GM13976 (cell line): ENCODE measurements around the gene RAD23B.

ENCODE experiments used
- DNase-seq: peaks from one replicate; pipeline ENCODE4 v3.0.0; 2012; ENCODE audit warnings: low spot score
- in situ Hi-C: fragments of 300-500 bp; cut with MboI; formaldehyde crosslinking; loops from one replicate; pipeline ENCODE4 v1.12.0; 2022; ENCODE audit warnings: low sequenced_read_pairs, mixed read lengths, inconsistent platforms; ENCODE audit not compliant: unreplicated experiment
- TF ChIP-seq, protein P1 (sequence below): IDR thresholded peaks from 2 replicates; pipeline ENCODE4 v1.5.1; 2012; ENCODE audit warnings: borderline replicate concordance, mild to moderate bottlenecking; ENCODE audit not compliant: insufficient read depth; ENCODE audit errors: extremely low read depth, missing control alignments, control extremely low read depth

The RAD23B gene

DNA sequence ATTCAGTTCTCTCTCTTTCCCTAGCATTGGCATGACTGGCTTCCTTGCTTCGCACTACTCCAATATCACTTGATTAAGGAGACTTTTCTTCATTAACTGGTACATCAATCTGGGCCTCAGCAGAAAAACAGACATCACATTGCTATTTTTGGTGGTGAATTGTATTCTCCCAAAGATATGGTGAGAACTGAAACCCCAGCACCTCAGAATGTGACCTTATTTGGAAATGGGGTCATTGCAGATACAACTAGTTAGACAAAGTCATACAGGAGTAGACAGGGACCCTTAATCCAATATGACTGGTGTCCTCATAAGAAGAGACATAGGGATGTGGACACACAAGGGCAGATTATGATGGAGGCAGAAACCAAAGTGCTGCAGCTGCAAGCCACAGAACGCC is 7.5 kb upstream of the RAD23B start:
- TF ChIP-seq, protein P1, sequence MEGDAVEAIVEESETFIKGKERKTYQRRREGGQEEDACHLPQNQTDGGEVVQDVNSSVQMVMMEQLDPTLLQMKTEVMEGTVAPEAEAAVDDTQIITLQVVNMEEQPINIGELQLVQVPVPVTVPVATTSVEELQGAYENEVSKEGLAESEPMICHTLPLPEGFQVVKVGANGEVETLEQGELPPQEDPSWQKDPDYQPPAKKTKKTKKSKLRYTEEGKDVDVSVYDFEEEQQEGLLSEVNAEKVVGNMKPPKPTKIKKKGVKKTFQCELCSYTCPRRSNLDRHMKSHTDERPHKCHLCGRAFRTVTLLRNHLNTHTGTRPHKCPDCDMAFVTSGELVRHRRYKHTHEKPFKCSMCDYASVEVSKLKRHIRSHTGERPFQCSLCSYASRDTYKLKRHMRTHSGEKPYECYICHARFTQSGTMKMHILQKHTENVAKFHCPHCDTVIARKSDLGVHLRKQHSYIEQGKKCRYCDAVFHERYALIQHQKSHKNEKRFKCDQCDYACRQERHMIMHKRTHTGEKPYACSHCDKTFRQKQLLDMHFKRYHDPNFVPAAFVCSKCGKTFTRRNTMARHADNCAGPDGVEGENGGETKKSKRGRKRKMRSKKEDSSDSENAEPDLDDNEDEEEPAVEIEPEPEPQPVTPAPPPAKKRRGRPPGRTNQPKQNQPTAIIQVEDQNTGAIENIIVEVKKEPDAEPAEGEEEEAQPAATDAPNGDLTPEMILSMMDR, result no peak
- DNase-seq, result no peak
- in situ Hi-C loops, result no loop called here

DNA sequence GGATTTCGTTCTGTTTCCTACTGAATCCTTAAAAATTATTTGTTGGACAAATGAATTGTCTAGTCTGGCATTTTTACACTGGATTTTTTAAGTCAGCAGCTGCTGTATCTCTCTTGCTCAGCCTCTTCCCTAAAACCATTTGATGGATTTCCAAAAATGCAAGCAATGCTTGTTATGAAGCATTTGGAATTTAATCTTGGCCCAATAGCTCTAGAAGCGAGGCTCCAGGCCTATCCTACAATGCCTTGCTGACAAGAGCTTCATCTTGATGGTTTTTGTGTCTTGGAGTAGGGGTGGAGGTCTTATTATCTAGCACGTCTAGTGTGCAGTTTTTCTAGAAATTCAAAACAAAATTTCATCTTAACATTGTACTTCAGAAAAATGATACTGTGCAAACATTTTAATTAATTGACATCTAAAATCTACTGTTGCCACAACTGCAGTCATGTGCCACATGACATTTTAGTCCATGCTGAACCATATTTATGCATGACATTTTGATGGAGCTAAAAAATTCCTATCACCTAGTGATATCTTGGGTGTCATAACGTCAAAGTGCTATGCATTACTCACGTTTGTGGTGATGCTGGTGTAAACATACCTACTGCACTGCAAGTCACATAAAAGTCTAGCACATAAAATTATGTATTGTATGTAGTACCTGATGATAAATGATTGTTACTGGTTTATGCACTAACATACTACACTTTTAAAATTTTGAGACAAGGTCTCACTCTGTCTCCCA is 5.9 kb upstream of the RAD23B start:
- DNase-seq, result no peak
- TF ChIP-seq, protein P1, result no peak

DNA sequence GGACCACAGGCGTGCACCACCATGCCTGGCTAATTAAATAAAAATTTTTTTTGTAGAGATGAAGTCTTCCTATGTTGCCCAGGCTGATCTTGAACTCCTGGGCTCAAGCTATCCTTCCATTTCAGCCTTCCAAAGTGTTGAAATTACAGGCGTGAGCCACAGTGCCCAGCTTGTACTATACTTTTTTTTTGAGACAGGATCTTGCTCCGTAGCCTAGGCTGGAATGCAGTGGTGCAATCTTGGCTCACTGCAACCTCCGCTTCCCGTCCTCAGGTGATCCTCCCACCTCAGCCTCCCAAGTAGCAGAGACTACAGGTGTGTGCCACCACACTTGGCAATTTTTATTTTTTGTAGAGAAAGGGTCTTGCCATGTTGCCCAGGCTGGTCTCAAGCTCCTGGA is 5.3 kb upstream of the RAD23B start:
- DNase-seq, result no peak
- in situ Hi-C loops, result no loop called here
- TF ChIP-seq, protein P1, result no peak

More for the DNA sequence above, 5.9 kb upstream of the RAD23B start:
- in situ Hi-C loops, result no loop called here

DNA sequence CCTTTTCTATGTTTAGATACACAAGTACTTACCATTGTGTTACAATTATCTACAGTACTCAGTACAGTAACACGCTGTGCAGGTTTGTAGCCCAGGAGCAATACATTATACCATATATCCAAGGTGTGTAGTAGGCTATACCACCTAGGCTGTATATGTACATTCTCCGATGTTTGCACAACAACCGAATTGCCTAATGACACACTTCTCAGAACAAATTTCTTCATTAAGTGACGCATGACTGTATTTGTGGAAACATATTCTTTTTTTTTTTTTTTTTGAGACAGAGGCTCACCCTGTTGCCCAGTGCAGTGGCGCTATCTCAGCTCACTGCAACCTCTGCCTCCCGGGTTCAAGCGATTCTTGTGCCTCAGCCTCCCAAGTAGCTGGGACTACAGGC is 4.0 kb upstream of the RAD23B start:
- TF ChIP-seq, protein P1, result no peak
- in situ Hi-C loops, result no loop called here
- no peak for DNase-seq

DNA sequence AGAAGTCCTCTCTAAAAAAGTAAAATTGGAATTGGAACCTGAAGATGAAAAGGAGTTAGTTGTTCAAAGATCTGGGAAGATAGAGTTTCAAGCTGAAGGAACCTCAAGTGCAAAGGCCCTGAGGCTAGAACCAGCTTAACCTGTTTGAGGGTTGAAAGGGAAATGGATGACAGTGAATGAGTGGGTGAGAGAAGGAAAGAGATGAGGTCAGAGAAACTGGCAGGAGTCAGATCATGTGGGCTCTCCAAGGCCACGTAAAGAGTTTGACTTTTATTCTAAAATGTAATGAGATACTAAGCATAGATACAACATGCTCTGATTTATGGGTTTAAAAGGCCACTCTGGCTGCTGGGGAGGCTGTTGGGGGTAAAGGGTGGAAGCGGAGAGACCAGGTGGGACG is 2.5 kb upstream of the RAD23B start:
- in situ Hi-C loops, result no loop called here
- no peak for DNase-seq
- TF ChIP-seq, protein P1, result no peak

DNA sequence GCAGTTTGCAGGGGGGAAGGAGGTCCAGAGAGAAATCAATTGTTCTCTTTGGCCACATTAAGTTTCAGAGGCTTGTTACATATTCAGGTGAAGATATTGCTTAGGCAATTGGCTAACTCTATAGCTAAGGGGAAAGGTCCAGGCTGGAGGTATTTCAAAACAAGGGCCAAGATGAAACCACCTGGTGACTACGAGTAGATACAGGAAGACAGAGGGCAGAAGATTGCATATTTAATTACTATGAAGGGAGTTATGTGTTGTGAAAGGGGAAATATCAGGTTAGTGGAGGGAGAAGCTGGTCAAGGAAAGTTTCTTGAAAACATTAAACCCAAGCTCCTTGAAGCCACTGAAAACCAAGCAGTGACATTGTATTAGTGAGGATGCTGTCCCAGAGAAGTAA is 1.9 kb upstream of the RAD23B start:
- TF ChIP-seq, protein P1, result no peak
- in situ Hi-C loops, result no loop called here
- DNase-seq, result no peak
